ENCODE data around the gene FBXL15. TPM values are rescaled to one million over a fixed set of nuclear protein-coding genes. Genes with fewer than 3 reads are reported as not detected.

The FBXL15 gene
- total and polyA plus RNA-seq, 2 of the 4 experiments (the other 2 are of a cell fraction) = 3.0 to 8.4 TPM

- in situ Hi-C loops (cut with MboI; ENCODE audit: low sequenced_read_pairs) (no loop called here), intact Hi-C loops (cut with micrococcal nuclease) (no loop called here), dilution Hi-C loops (cut with HindIII; ENCODE audit: low sequenced_read_pairs, unreplicated experiment) (no loop called here)
- peaks cover 3% of the 10 kb centered on the region for H3K9me1 ChIP-seq (ENCODE audit: insufficient read depth, low read length)
- peak overlapping the region; percentile 53 for H2AFZ ChIP-seq (replicated peaks; ENCODE audit: low read length, poor library complexity)
- H3K4ac ChIP-seq (ENCODE audit: low read depth, low read length) = no peak overlapping the region
- no peak overlapping the region for H3K14ac ChIP-seq (replicated peaks; ENCODE audit: low read depth, low read length)
- no peak overlapping the region for H4K5ac ChIP-seq (ENCODE audit: low read depth, low read length)
- no peak overlapping the region for H3K9ac ChIP-seq (ENCODE audit: low read depth, low read length)
- 17% methylated on average over 1 of the region's 6 CpGs; no CpG with 5 or more reads in 1 of the 2 experiments for WGBS, 2 experiments (ENCODE audit: extremely low coverage in 2 of 2, insufficient read length in 1 of 2)
- H4K8ac ChIP-seq (ENCODE audit: low read depth in 2 of 2, low read length in 2 of 2) = no peak overlapping the region
- no peak overlapping the region for H3K56ac ChIP-seq (ENCODE audit: extremely low read depth, insufficient read depth, low read length)
- H3K4me2 ChIP-seq (ENCODE audit: low read depth, low read length) = no peak overlapping the region
- H2BK5ac ChIP-seq (ENCODE audit: low read depth, low read length, poor library complexity, severe bottlenecking) = no peak overlapping the region
- no peak overlapping the region for H2AK5ac ChIP-seq (ENCODE audit: low read depth, low read length)
- H3K18ac ChIP-seq (ENCODE audit: low read depth, low read length) = no peak overlapping the region
- H3K4me3 ChIP-seq (ENCODE audit: insufficient read depth, low read depth, low read length) = no peak overlapping the region
- CTCF ChIA-PET = no interaction called here
- POLR2A ChIA-PET (ENCODE audit: unreplicated experiment) = no interaction called here
- H3K27me3 ChIP-seq (ENCODE audit: control insufficient read depth, insufficient read depth, low read length) = peaks cover 16% of the 10 kb centered on the region
- no TSS peak for BruUV-seq (replicated peaks)
- no peak for TF ChIP-seq SMC3 (IDR thresholded peaks at IDR 0.05; ENCODE audit: low read depth, low read length)
- no peak for TF ChIP-seq FOS (IDR thresholded peaks at IDR 0.05; ENCODE audit: low read depth, low read length)
- TF ChIP-seq, protein P1, sequence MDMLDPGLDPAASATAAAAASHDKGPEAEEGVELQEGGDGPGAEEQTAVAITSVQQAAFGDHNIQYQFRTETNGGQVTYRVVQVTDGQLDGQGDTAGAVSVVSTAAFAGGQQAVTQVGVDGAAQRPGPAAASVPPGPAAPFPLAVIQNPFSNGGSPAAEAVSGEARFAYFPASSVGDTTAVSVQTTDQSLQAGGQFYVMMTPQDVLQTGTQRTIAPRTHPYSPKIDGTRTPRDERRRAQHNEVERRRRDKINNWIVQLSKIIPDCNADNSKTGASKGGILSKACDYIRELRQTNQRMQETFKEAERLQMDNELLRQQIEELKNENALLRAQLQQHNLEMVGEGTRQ (IDR thresholded peaks at IDR 0.05; ENCODE audit: low read depth, low read length) = no peak
- TF ChIP-seq RAD21 (IDR thresholded peaks at IDR 0.05; ENCODE audit: low read length) = no peak
- TF ChIP-seq, protein P2, sequence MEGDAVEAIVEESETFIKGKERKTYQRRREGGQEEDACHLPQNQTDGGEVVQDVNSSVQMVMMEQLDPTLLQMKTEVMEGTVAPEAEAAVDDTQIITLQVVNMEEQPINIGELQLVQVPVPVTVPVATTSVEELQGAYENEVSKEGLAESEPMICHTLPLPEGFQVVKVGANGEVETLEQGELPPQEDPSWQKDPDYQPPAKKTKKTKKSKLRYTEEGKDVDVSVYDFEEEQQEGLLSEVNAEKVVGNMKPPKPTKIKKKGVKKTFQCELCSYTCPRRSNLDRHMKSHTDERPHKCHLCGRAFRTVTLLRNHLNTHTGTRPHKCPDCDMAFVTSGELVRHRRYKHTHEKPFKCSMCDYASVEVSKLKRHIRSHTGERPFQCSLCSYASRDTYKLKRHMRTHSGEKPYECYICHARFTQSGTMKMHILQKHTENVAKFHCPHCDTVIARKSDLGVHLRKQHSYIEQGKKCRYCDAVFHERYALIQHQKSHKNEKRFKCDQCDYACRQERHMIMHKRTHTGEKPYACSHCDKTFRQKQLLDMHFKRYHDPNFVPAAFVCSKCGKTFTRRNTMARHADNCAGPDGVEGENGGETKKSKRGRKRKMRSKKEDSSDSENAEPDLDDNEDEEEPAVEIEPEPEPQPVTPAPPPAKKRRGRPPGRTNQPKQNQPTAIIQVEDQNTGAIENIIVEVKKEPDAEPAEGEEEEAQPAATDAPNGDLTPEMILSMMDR (conservative IDR thresholded peaks at IDR 0.05; ENCODE audit: low read depth, low read length) = no peak
- TF ChIP-seq MAZ (IDR thresholded peaks at IDR 0.05; ENCODE audit: borderline replicate concordance, low read depth, low read length) = no peak
- TF ChIP-seq CEBPB (IDR thresholded peaks at IDR 0.05; ENCODE audit: low read depth, low read length) = no peak
- no peak for TF ChIP-seq RFX5 (IDR thresholded peaks at IDR 0.05; ENCODE audit: low read depth, low read length)
- no peak for TF ChIP-seq MXI1 (IDR thresholded peaks at IDR 0.05; ENCODE audit: borderline replicate concordance, low read depth, low read length)
- no peak for TF ChIP-seq BHLHE40 (IDR thresholded peaks at IDR 0.05; ENCODE audit: low read depth, low read length)
- TF ChIP-seq, protein P3, sequence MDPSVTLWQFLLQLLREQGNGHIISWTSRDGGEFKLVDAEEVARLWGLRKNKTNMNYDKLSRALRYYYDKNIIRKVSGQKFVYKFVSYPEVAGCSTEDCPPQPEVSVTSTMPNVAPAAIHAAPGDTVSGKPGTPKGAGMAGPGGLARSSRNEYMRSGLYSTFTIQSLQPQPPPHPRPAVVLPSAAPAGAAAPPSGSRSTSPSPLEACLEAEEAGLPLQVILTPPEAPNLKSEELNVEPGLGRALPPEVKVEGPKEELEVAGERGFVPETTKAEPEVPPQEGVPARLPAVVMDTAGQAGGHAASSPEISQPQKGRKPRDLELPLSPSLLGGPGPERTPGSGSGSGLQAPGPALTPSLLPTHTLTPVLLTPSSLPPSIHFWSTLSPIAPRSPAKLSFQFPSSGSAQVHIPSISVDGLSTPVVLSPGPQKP (IDR thresholded peaks at IDR 0.05; ENCODE audit: borderline replicate concordance, low read depth, low read length) = no peak
- no peak for TF ChIP-seq MAFK (IDR thresholded peaks at IDR 0.05; ENCODE audit: low read depth, low read length)
- no peak for TF ChIP-seq RCOR1 (IDR thresholded peaks at IDR 0.05; ENCODE audit: insufficient replicate concordance, low read length)
- TF ChIP-seq NFE2L2 (IDR thresholded peaks at IDR 0.05; ENCODE audit: low read depth, low read length) = no peak
- TF ChIP-seq CHD1 (IDR thresholded peaks at IDR 0.05; ENCODE audit: low read depth, low read length) = no peak
- no peak for TF ChIP-seq POLR2A (IDR thresholded peaks at IDR 0.05; ENCODE audit: low read depth, low read length)
- no peak for ATAC-seq (ENCODE audit: low read depth)
- peaks cover 8% of the 10 kb centered on the region for H3K4me1 ChIP-seq (ENCODE audit: control insufficient read depth, insufficient read depth, low read length)
- H4K91ac ChIP-seq (ENCODE audit: insufficient read depth, low read depth, low read length) = no peak overlapping the region
- H3K23ac ChIP-seq (ENCODE audit: low read depth, low read length) = no peak overlapping the region
- no peak overlapping the region for H2BK15ac ChIP-seq (ENCODE audit: low read depth, low read length)
- H2BK120ac ChIP-seq (ENCODE audit: low read depth, low read length) = no peak overlapping the region
- no peaks in the 10 kb centered on the region for H4K20me1 ChIP-seq (ENCODE audit: insufficient read depth, low read length)
- no peaks in the 10 kb centered on the region for H3K9me3 ChIP-seq (ENCODE audit: control insufficient read depth, insufficient read depth, low read length)
- no peak overlapping the region for H3K27ac ChIP-seq (ENCODE audit: insufficient read depth, low read length)
- H2BK20ac ChIP-seq (ENCODE audit: low read depth, low read length) = no peak overlapping the region
- no peak overlapping the region for H2AK9ac ChIP-seq (replicated peaks; ENCODE audit: low read depth, low read length, poor library complexity)
- no peak for DNase-seq
- H3K36me3 ChIP-seq (ENCODE audit: control insufficient read depth, insufficient read depth, low read length) = no peaks in the 10 kb centered on the region
- H3K79me1 ChIP-seq (ENCODE audit: low read depth in 1 of 2, low read length in 2 of 2) = no peaks in the 10 kb centered on the region
These were observed 41.9 kb downstream of the FBXL15 start for GRCh38 chr10:102462512-102463054.
